ENCODE data around the gene HIP1R. TPM values are rescaled to one million over a fixed set of nuclear protein-coding genes. Genes with fewer than 3 reads are reported as not detected.

The HIP1R gene, protein sequence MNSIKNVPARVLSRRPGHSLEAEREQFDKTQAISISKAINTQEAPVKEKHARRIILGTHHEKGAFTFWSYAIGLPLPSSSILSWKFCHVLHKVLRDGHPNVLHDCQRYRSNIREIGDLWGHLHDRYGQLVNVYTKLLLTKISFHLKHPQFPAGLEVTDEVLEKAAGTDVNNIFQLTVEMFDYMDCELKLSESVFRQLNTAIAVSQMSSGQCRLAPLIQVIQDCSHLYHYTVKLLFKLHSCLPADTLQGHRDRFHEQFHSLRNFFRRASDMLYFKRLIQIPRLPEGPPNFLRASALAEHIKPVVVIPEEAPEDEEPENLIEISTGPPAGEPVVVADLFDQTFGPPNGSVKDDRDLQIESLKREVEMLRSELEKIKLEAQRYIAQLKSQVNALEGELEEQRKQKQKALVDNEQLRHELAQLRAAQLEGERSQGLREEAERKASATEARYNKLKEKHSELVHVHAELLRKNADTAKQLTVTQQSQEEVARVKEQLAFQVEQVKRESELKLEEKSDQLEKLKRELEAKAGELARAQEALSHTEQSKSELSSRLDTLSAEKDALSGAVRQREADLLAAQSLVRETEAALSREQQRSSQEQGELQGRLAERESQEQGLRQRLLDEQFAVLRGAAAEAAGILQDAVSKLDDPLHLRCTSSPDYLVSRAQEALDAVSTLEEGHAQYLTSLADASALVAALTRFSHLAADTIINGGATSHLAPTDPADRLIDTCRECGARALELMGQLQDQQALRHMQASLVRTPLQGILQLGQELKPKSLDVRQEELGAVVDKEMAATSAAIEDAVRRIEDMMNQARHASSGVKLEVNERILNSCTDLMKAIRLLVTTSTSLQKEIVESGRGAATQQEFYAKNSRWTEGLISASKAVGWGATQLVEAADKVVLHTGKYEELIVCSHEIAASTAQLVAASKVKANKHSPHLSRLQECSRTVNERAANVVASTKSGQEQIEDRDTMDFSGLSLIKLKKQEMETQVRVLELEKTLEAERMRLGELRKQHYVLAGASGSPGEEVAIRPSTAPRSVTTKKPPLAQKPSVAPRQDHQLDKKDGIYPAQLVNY
- 6.6 and 9.2 TPM in 2 replicates for total RNA-seq

GRCh38 chr12:122834921-122835749 lies at the start of gene HIP1R:
HIP1R (plus strand) TSS chr12:122835457; CDS start chr12:122835551, 94 bp downstream.

DNA sequence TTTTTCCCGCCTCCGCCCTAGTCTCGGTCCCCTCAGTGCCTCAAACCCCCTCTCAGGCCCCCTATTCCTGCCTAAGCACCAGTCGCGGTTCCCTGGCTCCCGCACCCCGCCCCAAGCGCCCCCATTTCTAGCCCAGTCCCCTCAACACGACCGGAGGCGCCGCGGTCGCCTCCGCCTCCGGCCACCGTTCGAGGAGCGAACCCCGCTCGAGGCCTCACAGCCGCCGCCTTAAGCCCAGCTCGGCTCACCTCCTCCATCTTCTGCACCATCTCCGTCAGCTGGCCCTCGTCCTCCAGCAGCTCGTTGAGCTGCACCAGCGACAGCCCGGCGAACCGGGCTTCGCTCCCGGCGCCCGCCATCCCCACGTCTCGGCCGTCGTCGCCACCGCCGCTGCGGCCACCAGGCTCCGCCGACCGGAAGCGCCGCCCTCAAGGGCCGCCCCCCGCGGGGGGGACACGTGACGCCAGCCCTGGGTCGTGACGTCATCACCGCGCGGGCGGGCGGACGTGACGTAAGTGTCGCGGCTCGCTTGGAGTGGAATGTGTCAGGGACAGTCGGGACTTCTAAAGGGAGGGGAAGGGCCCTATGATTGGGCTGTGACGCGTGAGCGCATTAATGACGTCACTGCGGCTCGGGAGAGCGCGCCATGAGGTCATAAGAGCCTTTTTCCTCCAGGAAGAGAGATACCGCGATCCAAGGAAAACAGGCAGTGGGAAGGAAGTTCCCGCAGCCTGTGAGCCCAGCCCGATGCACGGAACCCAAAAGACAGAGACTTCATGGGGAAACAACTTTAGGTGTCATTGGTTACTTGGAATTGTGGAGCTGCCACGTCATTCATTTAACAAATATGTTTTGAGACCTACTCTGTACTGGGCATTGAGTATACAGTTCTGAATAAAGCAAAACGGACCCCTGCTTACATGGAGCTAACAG lies 60.7 kb downstream of the HIP1R start, which contains the start of gene VPS37B:
TSS of gene VPS37B (minus strand) at position 421 of the 933 bp plus-strand sequence. CDS start at position 359, 62 bp downstream.

Other genes starting within 250 kb of the HIP1R start
- not detected in 2 replicates for gene HCAR2, start 132.1 kb upstream of the HIP1R start, total RNA-seq
- not detected in 2 replicates for gene HCAR3, start 118.6 kb upstream of the HIP1R start, total RNA-seq
- 0.78 and 1.6 TPM in 2 replicates for gene HCAR1, start 104.6 kb upstream of the HIP1R start, total RNA-seq
- gene DENR, start 82.6 kb upstream of the HIP1R start, total RNA-seq, result 21.1 and 23.5 TPM in 2 replicates
- gene CCDC62, start 60.9 kb upstream of the HIP1R start, total RNA-seq, result 0.24 TPM in 1 of 2 replicates, not detected in the other
- 24.5 and 25.8 TPM in 2 replicates for gene VPS37B, start 60.7 kb downstream of the HIP1R start, total RNA-seq
- 9.3 and 15.8 TPM in 2 replicates for gene ABCB9, start 131.0 kb downstream of the HIP1R start, total RNA-seq
- gene OGFOD2, start 139.8 kb downstream of the HIP1R start, total RNA-seq, result 11.4 TPM in 2 replicates
- 99.4 and 164 TPM in 2 replicates for gene ARL6IP4, start 145.2 kb downstream of the HIP1R start, total RNA-seq